H1 (cell line): ENCODE data around the gene FDPS. TPM values are rescaled to one million over a fixed set of nuclear protein-coding genes. Genes with fewer than 3 reads are reported as not detected.
"Not testable (repeated sequence)": the region's sequence is repeated elsewhere in the genome, so short reads cannot be mapped to it uniquely, and the experiment has no call there.

Source experiments
- CTCF ChIA-PET: fragments of 300-600 bp; sonication (Branson Sonifier 250); formaldehyde crosslinking; loops from one replicate; lab custom pipeline; 2021; ENCODE audit not compliant: partially characterized antibody; lab: Charles Lee
- POLR2A ChIA-PET: fragments of 300-600 bp; sonication (Branson Sonifier 250); formaldehyde crosslinking; loops from one replicate; lab custom pipeline; 2021; ENCODE audit warnings: inconsistent platforms; ENCODE audit not compliant: partially characterized antibody; lab: Charles Lee
- DNase-seq, 2 experiments: peaks; one replicate each; pipeline versions ENCODE4 v3.0.0 to v3.0.0-alpha.2; 2010 to 2022; ENCODE audit warnings: low spot score in 2 of 2, low read depth in 1 of 2, mixed read lengths in 1 of 2
- FAIRE-seq: peaks from 2 replicates; lab custom pipeline; 2011; peaks lifted over from hg19 to GRCh38; lab: Jason Lieb, UNC
- H2AFZ ChIP-seq: 2 replicates; pipeline ENCODE4 v1.8.1; 2012; ENCODE audit warnings: low read length, inconsistent platforms
- H2AK5ac ChIP-seq: 2 replicates; pipeline ENCODE4 v1.6.1; 2013; ENCODE audit warnings: low read depth, low read length
- H2BK120ac ChIP-seq: replicated peaks from 2 replicates; pipeline ENCODE3; 2013; ENCODE audit warnings: low read depth, low read length, inconsistent platforms
- H2BK12ac ChIP-seq: 2 replicates; pipeline ENCODE4 v1.6.1; 2013; ENCODE audit warnings: low read depth, low read length
- H2BK15ac ChIP-seq: 2 replicates; pipeline ENCODE4 v1.6.1; 2013; ENCODE audit warnings: low read length
- H2BK20ac ChIP-seq: 2 replicates; pipeline ENCODE4 v1.6.1; 2013; ENCODE audit warnings: low read length
- H2BK5ac ChIP-seq: 2 replicates; pipeline ENCODE4 v1.6.1; 2013; ENCODE audit warnings: low read depth, low read length
- H3K14ac ChIP-seq: 2 replicates; pipeline ENCODE4 v1.6.1; 2013; ENCODE audit warnings: inconsistent platforms; ENCODE audit not compliant: insufficient read length
- H3K18ac ChIP-seq: 2 replicates; pipeline ENCODE4 v1.6.1; 2013; ENCODE audit warnings: low read length; ENCODE audit errors: extremely low read depth
- H3K23ac ChIP-seq: 2 replicates; pipeline ENCODE4 v1.6.1; 2013; ENCODE audit warnings: inconsistent platforms; ENCODE audit not compliant: insufficient read length
- H3K23me2 ChIP-seq: 2 replicates; pipeline ENCODE4 v1.6.1; 2013; ENCODE audit warnings: low read depth, low read length
- H3K27ac ChIP-seq: 2 replicates; pipeline ENCODE4 v1.6.1; 2011; ENCODE audit warnings: low read depth, low read length, inconsistent platforms
- H3K27me3 ChIP-seq, 4 experiments: replicated peaks in 1 of 4; 1 replicate in 1 of 4; 2 replicates in 3 of 4; pipeline versions ENCODE4 v1.6.1 to v1.8.1; 2011 to 2013; ENCODE audit warnings: low read length in 3 of 4, mild to moderate bottlenecking in 3 of 4, inconsistent platforms in 2 of 4, mixed read lengths in 2 of 4, moderate library complexity in 1 of 4; ENCODE audit not compliant: control insufficient read depth in 3 of 4, insufficient read depth in 3 of 4; ENCODE audit errors: extremely low read depth in 1 of 4
- H3K36me3 ChIP-seq, 4 experiments: 2 replicates each; pipeline versions ENCODE4 v1.6.1 to v1.8.1; 2011 to 2013; ENCODE audit warnings: mild to moderate bottlenecking in 4 of 4, low read length in 3 of 4, moderate library complexity in 2 of 4, control low read depth in 1 of 4, inconsistent platforms in 1 of 4; ENCODE audit not compliant: insufficient read depth in 4 of 4, control insufficient read depth in 2 of 4
- H3K4ac ChIP-seq: replicated peaks from 2 replicates; pipeline ENCODE3; 2013; ENCODE audit warnings: low read length, low read depth, mixed read lengths, inconsistent platforms; ENCODE audit not compliant: insufficient read length
- H3K4me1 ChIP-seq, 4 experiments: replicated peaks in 1 of 4; 1 replicate in 1 of 4; 2 replicates in 3 of 4; pipeline versions ENCODE4 v1.6.1 to v1.8.1; 2011 to 2013; ENCODE audit warnings: low read length in 3 of 4, inconsistent platforms in 2 of 4, mixed read lengths in 1 of 4; ENCODE audit not compliant: insufficient read depth in 4 of 4, control insufficient read depth in 3 of 4
- H3K4me2 ChIP-seq, 2 experiments: 2 replicates each; pipeline versions ENCODE4 v1.6.1 to v1.8.1; 2011 to 2013; ENCODE audit warnings: low read depth in 2 of 2, low read length in 2 of 2, control low read depth in 1 of 2, inconsistent platforms in 1 of 2, mild to moderate bottlenecking in 1 of 2; ENCODE audit not compliant: insufficient read depth in 1 of 2
- H3K4me3 ChIP-seq, 4 experiments: fragments of 200-600, 300-600 bp in 1 of 4; sonication (generic), shearing (Covaris generic), sonication (Bioruptor Twin) in 1 of 4; 2 replicates each; pipeline versions ENCODE4 v1.5.1 to v1.8.1; 2011 to 2016; ENCODE audit warnings: low read length in 4 of 4, low read depth in 3 of 4, control low read depth in 2 of 4, inconsistent platforms in 2 of 4, mild to moderate bottlenecking in 2 of 4, mixed read lengths in 1 of 4, moderate library complexity in 1 of 4; ENCODE audit not compliant: insufficient read depth in 2 of 4; ENCODE audit errors: extremely low read depth in 1 of 4
- H3K56ac ChIP-seq: replicated peaks from 2 replicates; pipeline ENCODE3; 2013; ENCODE audit warnings: low read depth, mild to moderate bottlenecking, mixed read lengths, low read length, inconsistent platforms; ENCODE audit not compliant: insufficient read length
- H3K79me1 ChIP-seq: 2 replicates; pipeline ENCODE4 v1.6.1; 2013; ENCODE audit warnings: low read depth, low read length, control low read depth
- H3K79me2 ChIP-seq, 2 experiments: 2 replicates each; pipeline versions ENCODE4 v1.6.1 to v1.8.1; 2012 to 2013; ENCODE audit warnings: low read length in 2 of 2, mild to moderate bottlenecking in 2 of 2, inconsistent platforms in 1 of 2; ENCODE audit not compliant: insufficient read depth in 2 of 2, control insufficient read depth in 1 of 2
- H3K9ac ChIP-seq, 4 experiments: replicated peaks in 1 of 4; 1 replicate in 1 of 4; 2 replicates in 3 of 4; pipeline versions ENCODE4 v1.6.1 to v1.8.1; 2011 to 2013; ENCODE audit warnings: low read depth in 3 of 4, low read length in 3 of 4, control low read depth in 2 of 4, mild to moderate bottlenecking in 2 of 4, moderate library complexity in 2 of 4, inconsistent platforms in 1 of 4; ENCODE audit errors: extremely low read depth in 1 of 4
- H3K9me3 ChIP-seq, 2 experiments: 2 replicates each; pipeline versions ENCODE4 v1.6.1 to v1.8.1; 2012 to 2013; ENCODE audit warnings: mild to moderate bottlenecking in 2 of 2, moderate library complexity in 2 of 2, control low read depth in 1 of 2, inconsistent platforms in 1 of 2, low read depth in 1 of 2, low read length in 1 of 2, mixed read lengths in 1 of 2; ENCODE audit not compliant: insufficient read depth in 2 of 2
- H4K20me1 ChIP-seq, 2 experiments: replicated peaks in 1 of 2; 2 replicates each; pipeline versions ENCODE3 to v1.8.1; 2011 to 2013; ENCODE audit warnings: inconsistent platforms in 2 of 2, low read length in 2 of 2, mild to moderate bottlenecking in 1 of 2; ENCODE audit not compliant: insufficient read depth in 2 of 2, control insufficient read depth in 1 of 2
- H4K5ac ChIP-seq: 2 replicates; pipeline ENCODE4 v1.6.1; 2013; ENCODE audit warnings: low read length, low read depth, mixed read lengths, inconsistent platforms; ENCODE audit not compliant: insufficient read length
- H4K8ac ChIP-seq: 2 replicates; pipeline ENCODE4 v1.8.0; 2013; ENCODE audit warnings: mild to moderate bottlenecking, moderate library complexity, low read length, inconsistent platforms; ENCODE audit not compliant: insufficient read depth; ENCODE audit errors: extremely low read depth
- H4K91ac ChIP-seq: replicated peaks from 2 replicates; pipeline ENCODE3; 2013; ENCODE audit warnings: low read length, mixed read lengths, inconsistent platforms; ENCODE audit not compliant: insufficient read length
- WGBS, 2 experiments: shearing (Covaris generic) in 1 of 2; methylation state at CpG; one replicate each; pipeline versions ENCODE4 v1.1.6 to v1.1.7; 2013 to 2015; ENCODE audit warnings: low lambda C conversion rate in 2 of 2, mixed read lengths in 2 of 2, inconsistent platforms in 1 of 2, low coverage in 1 of 2, missing lambda C conversion rate in 1 of 2; ENCODE audit not compliant: insufficient replicate concordance in 2 of 2, insufficient coverage in 1 of 2, insufficient read length in 1 of 2; ENCODE audit errors: extremely low coverage in 1 of 2, missing lambda C conversion rate in 1 of 2; 5-methylcytosine and 5-hydroxymethylcytosine counted together
- polyA plus RNA-seq, 7 experiments: library from polyadenylated mRNA; depleted of rRNA in 3 of 7; stranded (reverse) in 5 of 7; unstranded in 2 of 7; fragments of >200 nt in 5 of 7; fragments of 200-250 nt in 2 of 7; gene quantifications; 1 replicate in 5 of 7; 2 replicates in 1 of 7; 4 replicates in 1 of 7; pipeline versions ENCODE4 v1.2.1 to v1.2.3, GENCODE V29; 2011 to 2013; ENCODE audit warnings: missing spikeins in 2 of 7, mixed read lengths in 2 of 7
- total RNA-seq: library from RNA; stranded (reverse); fragmentation: NEBNext Ultra II Directional; extraction: Animal tissue kit (Norgen Biotek cat#: 25700); gene quantifications from 2 replicates; pipeline ENCODE4 v1.2.1, GENCODE V29; 2021

Gene FDPS
- total and polyA plus RNA-seq, 2 of the 8 experiments (the other 6 are each of a cell fraction or from before 2014, with no cell fraction given) = 267 to 368 TPM

GRCh38 chr1:155291006-155291405, 17.7 kb upstream of the FDPS start:
- H3K4ac ChIP-seq, H3K9me3 ChIP-seq, H4K20me1 ChIP-seq, H3K36me3 ChIP-seq, H2BK15ac ChIP-seq, H2AFZ ChIP-seq, H2BK12ac ChIP-seq, H3K14ac ChIP-seq, H3K18ac ChIP-seq, H3K23ac ChIP-seq, FAIRE-seq, H2BK5ac ChIP-seq, H3K4me3 ChIP-seq, H3K9ac ChIP-seq, H2BK120ac ChIP-seq, H3K23me2 ChIP-seq, H3K56ac ChIP-seq, H3K79me2 ChIP-seq, H4K5ac ChIP-seq, H4K8ac ChIP-seq, H3K4me2 ChIP-seq, H2BK20ac ChIP-seq, DNase-seq, H3K27ac ChIP-seq, H2AK5ac ChIP-seq, H3K79me1 ChIP-seq, H4K91ac ChIP-seq: not testable (repeated sequence)
- ChIA-PET CTCF (interaction anchor here (2.7 to 6.3 kb wide), 3 partner anchors 12 to 40 kb away, joined by 22 to 37 read pairs (median 23); partner anchors contain the start of gene FDPS), POLR2A (interaction anchor here (0.9 to 3.0 kb wide), 3 partner anchors 8 to 31 kb away, joined by 3 to 10 read pairs (median 9); no protein-coding TSS in a partner anchor)
- H3K27me3 ChIP-seq = peaks cover 0 to 23% (median 14%) of the 10 kb centered on the region in 4 experiments; a peak in 5 of 7 replicates
- peaks cover 0 to 13% (median 9%) of the 10 kb centered on the region in 4 experiments; a peak in 5 of 7 replicates for H3K4me1 ChIP-seq
- WGBS, 2 experiments = 96% methylated on average over 10 of the region's 10 CpGs; no CpG with 5 or more reads in 1 of the 2 experiments
